Astrocyte of the spinal cord (primary cell): Measurements from ENCODE around the gene CCRL2.

Source experiments
- DNase-seq: peaks from one replicate; pipeline ENCODE4 v3.0.0; 2011; ENCODE audit warnings: low read depth, low spot score
- H3K4me3 ChIP-seq: 2 replicates; pipeline ENCODE4 v1.5.1; 2011; ENCODE audit warnings: low read depth, mild to moderate bottlenecking, low read length, moderate library complexity
- in situ Hi-C: cut with HindIII; loops from 2 replicates; pipeline ENCODE4 v1.10.0; 2017; ENCODE audit warnings: low sequenced_read_pairs
- TF ChIP-seq, protein P1 (sequence below): IDR thresholded peaks from 2 replicates; pipeline ENCODE4 v1.5.1; 2012; ENCODE audit warnings: low read depth, mild to moderate bottlenecking, low read length, inconsistent platforms

CCRL2 gene

DNA sequence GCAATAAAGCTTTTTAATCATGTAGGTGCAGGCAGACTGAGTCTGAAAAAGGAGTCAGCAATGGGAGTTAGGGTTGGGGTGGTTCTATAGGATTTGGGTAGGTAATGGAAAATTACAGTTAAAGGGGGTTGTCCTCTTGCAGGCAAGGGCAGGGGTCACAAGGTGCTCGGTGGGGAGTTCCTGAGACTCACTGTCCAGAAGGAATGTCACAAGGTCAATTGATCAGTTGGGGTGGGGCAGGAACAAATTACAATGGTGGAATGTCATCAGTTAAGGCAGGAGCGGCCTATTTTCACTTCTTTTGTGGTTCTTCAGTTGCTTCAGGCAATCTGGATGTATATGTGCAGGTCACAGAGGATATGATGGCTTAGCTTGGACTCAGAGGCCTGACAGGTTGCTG is 14.0 kb upstream of the CCRL2 start:
- TF ChIP-seq, protein P1, sequence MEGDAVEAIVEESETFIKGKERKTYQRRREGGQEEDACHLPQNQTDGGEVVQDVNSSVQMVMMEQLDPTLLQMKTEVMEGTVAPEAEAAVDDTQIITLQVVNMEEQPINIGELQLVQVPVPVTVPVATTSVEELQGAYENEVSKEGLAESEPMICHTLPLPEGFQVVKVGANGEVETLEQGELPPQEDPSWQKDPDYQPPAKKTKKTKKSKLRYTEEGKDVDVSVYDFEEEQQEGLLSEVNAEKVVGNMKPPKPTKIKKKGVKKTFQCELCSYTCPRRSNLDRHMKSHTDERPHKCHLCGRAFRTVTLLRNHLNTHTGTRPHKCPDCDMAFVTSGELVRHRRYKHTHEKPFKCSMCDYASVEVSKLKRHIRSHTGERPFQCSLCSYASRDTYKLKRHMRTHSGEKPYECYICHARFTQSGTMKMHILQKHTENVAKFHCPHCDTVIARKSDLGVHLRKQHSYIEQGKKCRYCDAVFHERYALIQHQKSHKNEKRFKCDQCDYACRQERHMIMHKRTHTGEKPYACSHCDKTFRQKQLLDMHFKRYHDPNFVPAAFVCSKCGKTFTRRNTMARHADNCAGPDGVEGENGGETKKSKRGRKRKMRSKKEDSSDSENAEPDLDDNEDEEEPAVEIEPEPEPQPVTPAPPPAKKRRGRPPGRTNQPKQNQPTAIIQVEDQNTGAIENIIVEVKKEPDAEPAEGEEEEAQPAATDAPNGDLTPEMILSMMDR, result no peak
- DNase-seq, result no peak
- in situ Hi-C loops, result no loop called here
- no peak overlapping the region for H3K4me3 ChIP-seq

DNA sequence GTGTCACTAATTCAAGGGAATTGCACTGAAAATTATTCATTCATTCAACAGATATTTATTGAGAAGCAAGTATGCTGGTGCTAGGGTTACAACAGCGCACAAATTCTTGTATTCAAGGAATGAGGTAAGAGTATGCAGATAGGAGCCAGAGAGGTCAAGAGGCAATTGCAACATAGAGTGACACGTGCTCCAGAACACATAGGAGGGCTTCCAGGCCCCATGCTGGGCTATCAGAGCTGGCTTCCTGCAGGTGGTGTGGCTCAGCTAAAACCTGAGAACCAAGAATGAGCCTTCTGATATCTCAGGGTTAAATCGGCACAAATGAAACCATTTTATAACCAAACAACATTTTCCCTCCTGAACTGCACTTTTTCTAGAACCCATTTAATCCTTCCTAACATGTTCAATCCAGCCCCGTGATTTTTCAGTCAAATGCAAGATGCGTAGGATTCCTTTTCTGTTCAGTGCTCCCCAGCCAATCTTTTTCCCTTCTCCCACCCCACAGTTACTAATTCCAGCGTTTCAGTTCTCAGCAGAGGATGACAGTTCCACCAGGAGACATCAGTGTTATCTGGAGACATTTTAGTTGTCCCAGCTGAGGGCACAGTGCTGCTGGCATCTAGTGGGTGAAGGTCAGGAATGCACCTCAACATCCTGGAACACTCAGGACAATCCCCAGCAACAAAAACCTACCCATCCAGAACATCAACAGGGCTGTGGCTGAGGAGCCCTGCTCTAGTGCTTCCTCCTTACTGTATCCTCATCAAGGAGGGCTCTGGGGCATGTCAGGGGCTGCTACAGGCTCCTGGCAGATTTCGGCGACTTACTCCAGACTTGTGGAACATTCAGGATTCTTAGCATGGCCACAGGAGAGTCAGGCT is 13.3 kb upstream of the CCRL2 start:
- in situ Hi-C loops, result no loop called here
- DNase-seq, result no peak
- no peak overlapping the region for H3K4me3 ChIP-seq
- TF ChIP-seq, protein P1, result no peak

DNA sequence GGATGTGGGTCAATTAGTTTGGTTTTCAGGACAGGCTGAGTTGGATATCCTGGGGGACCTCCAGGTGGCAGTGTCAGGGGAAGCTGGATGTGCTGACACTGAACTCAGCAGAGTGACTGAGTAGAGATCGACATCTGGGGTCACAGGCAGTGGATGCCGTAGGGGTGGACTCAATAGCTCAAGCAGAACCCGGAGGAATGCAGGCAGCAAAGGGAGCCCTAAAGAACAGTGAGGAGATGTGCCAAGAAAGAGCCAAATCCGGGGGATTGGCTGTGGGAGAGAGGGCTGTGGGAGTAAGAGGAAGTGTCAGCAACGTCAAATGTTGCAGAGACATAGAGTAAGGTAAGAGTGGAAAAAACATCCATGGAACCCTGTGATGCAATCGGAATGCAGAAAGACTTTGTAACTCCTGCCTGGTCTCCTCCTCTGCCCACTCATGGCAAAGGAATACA is 11.8 kb upstream of the CCRL2 start:
- H3K4me3 ChIP-seq, result no peak overlapping the region
- no peak for DNase-seq
- TF ChIP-seq, protein P1, result no peak

DNA sequence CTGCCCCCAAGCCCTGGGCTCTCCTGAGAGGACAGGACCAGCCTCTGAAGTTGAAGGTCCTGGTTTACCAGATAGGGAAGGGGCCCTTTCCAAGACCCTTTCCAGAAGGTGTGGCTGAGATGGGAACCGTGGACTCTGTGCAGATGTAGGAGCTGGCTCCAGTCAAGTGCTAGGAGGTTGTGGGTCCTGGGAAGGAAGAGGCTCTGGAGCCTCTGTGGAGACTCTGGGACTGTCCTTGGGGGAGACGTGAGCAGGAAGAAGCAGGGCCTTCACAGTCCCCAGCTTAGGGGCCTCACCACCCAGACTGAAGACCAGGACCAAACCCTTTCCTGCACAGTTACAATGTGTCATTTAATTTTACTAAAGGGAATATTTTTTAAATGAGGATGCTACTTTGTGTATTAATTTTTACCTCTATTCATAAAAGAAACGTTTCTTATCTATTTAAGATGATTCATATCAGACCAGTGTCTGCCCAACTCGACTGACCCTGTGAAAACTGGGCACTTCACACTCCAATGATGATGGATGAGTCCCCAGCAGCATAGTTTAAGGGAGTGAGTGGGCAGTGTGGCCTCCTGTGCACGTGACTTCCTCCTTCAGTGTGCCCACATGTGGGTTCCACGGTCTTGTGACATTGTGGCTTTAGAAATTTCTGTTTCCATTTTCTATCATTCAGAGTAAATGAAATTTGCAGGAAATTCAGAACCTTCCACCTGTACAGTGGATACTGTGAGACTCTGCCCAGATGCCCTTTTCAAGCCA is 11.1 kb upstream of the CCRL2 start:
- DNase-seq, result no peak
- in situ Hi-C loops, result no loop called here
- H3K4me3 ChIP-seq, result no peak overlapping the region
- TF ChIP-seq, protein P1, result no peak

More for the DNA sequence above, 11.8 kb upstream of the CCRL2 start:
- in situ Hi-C loops, result no loop called here

DNA sequence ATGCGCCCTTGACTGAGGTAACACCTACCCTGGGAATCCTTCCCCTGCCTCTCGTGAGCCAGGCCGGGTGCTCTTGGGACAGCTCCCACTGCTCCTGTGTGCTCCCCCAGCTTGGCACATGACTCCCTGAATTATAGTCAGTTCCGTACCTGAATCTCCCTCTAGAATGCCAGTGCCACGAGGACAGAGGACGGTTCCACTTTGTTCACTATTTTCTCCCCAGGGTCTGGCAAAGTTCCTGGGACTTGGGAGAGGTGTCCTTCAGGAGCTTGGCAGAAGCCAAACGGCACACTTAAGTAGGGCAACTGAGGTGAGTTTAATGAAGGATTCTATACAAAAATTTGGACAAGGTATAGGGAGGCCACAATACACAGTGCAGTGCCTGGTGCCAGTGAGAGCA is 9.9 kb upstream of the CCRL2 start:
- no peak overlapping the region for H3K4me3 ChIP-seq
- TF ChIP-seq, protein P1, result no peak
- DNase-seq, result no peak
- in situ Hi-C loops, result no loop called here

DNA sequence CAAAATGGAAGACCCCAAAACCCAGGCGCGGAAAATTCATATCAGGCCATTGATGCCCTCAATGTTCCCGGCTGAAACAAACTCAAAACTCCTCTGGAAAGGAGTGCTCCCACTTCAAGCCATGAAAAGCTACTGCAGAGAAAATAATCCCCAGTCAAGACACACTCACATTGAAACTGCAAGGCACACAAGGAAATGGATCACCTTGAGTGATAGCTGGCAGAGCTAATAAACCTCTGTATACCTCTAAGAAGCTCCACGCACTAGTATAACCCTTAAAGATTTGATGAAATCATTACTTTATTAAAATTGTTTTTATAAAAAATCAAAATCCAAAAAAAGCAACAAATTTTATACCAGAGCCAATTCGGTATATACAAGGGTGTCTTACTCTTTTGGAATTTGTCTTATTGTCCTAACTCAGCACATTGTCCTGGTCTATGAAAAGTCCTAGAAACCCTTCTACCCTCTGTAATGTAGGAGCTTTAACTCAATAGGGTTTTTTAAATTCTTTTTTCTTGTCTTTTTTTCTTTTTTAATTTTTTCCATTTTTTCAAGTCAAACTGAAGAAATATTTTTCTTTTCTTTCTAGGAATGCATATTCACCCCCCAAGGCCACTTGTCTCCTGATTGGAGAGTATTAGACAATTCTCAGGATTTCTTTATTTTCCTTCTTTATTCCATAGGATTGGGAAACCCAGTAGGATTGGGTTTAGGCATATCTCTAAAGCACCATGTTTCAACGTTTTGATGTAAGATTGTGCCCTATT is 8.7 kb upstream of the CCRL2 start:
- TF ChIP-seq, protein P1, result no peak
- no peak for DNase-seq
- in situ Hi-C loops, result no loop called here
- no peak overlapping the region for H3K4me3 ChIP-seq
